ENCODE measurements around the gene EPHA1. TPM values are rescaled to one million over a fixed set of nuclear protein-coding genes. Genes with fewer than 3 reads are reported as not detected.

Gene EPHA1
- total RNA-seq, 1 experiment from 2014 or later = 0.39 TPM

- Histone ChIP-seq H3K27me3 (ENCODE audit: control insufficient read depth, insufficient read depth, low read length) (no peaks in the 10 kb centered on the region), H3K36me3 (ENCODE audit: control insufficient read depth, insufficient read depth, low read length) (no peaks in the 10 kb centered on the region; the same call in 1 of the 2 replicates), H3K9me3 (ENCODE audit: control insufficient read depth, insufficient read depth, low read depth, low read length) (no peaks in the 10 kb centered on the region), H3K27ac (ENCODE audit: low read length) (no peak overlapping the region), H3K4me1 (ENCODE audit: control insufficient read depth, insufficient read depth, low read length) (no peaks in the 10 kb centered on the region), H3K4me3 (ENCODE audit: low read depth in 2 of 2, low read length in 2 of 2) (no peak overlapping the region)
- ChIA-PET POLR2A (no interaction called here), CTCF (no interaction called here)
- intact Hi-C loops (cut with micrococcal nuclease; ENCODE audit: unreplicated experiment) = no loop called here
- TF ChIP-seq REST (IDR thresholded peaks at IDR 0.05; ENCODE audit: insufficient read depth in 1 of 2, low read depth in 2 of 2, low read length in 1 of 2) (no peak), TCF7L2 (IDR thresholded peaks at IDR 0.05; ENCODE audit: low read depth, low read length) (no peak), CTCF (IDR thresholded peaks at IDR 0.05) (no peak)
- no peak for DNase-seq (ENCODE audit: low read depth, low spot score)
- in situ Hi-C loops (cut with HindIII; ENCODE audit: low pct_unique_long_range_greater_than_20kb, low sequenced_read_pairs) = no loop called here
- no TSS peak for BruUV-seq (replicated peaks)
- no peak for ATAC-seq
These were observed 19.1 kb downstream of the EPHA1 start for GRCh38 chr7:143389316-143390103.

- in situ Hi-C loops (cut with HindIII; ENCODE audit: low pct_unique_long_range_greater_than_20kb, low sequenced_read_pairs) = no loop called here
- H3K27me3 ChIP-seq (ENCODE audit: control insufficient read depth, insufficient read depth, low read length) = no peaks in the 10 kb centered on the region
- peaks cover 3% of the 10 kb centered on the region; the same call in 1 of the 2 replicates for H3K36me3 ChIP-seq (ENCODE audit: control insufficient read depth, insufficient read depth, low read length)
- ATAC-seq (no peak), DNase-seq (ENCODE audit: low read depth, low spot score) (no peak)
- H3K27ac ChIP-seq (ENCODE audit: low read length) = no peak overlapping the region
- intact Hi-C loops (cut with micrococcal nuclease; ENCODE audit: unreplicated experiment) = no loop called here
- H3K4me1 ChIP-seq (ENCODE audit: control insufficient read depth, insufficient read depth, low read length) = no peaks in the 10 kb centered on the region
- CTCF ChIA-PET = no interaction called here
- no peaks in the 10 kb centered on the region for H3K9me3 ChIP-seq (ENCODE audit: control insufficient read depth, insufficient read depth, low read depth, low read length)
- BruUV-seq (replicated peaks) = no TSS peak
- H3K4me3 ChIP-seq (ENCODE audit: low read depth in 2 of 2, low read length in 2 of 2) = no peak overlapping the region
- POLR2A ChIA-PET = no interaction called here
- TF ChIP-seq POLR2AphosphoS5 (IDR thresholded peaks at IDR 0.05; ENCODE audit: low read depth, low read length) (no peak), TCF7L2 (IDR thresholded peaks at IDR 0.05; ENCODE audit: low read depth, low read length) (no peak), CTCF (IDR thresholded peaks at IDR 0.05) (no peak), REST (IDR thresholded peaks at IDR 0.05; ENCODE audit: insufficient read depth in 1 of 2, low read depth in 2 of 2, low read length in 1 of 2) (no peak), SIN3A (IDR thresholded peaks at IDR 0.05; ENCODE audit: borderline replicate concordance, insufficient read depth, low read depth, low read length) (no peak)
These were observed 20.1 kb downstream of the EPHA1 start for GRCh38 chr7:143388491-143389101.

Data from Panc1 (cell line).